GM12864 (cell line): ENCODE measurements around the gene KCNT2.

ENCODE experiments used
- DNase-seq: peaks from one replicate; pipeline ENCODE4 v3.0.0-alpha.2; 2011; ENCODE audit warnings: low read depth
- H3K4me3 ChIP-seq: 2 replicates; pipeline ENCODE4 v1.5.1; 2011; ENCODE audit warnings: mild to moderate bottlenecking, low read depth, low read length, control low read depth
- CTCF ChIP-seq: IDR thresholded peaks from 2 replicates; pipeline ENCODE4 v1.5.1; 2011; ENCODE audit warnings: low read depth, mild to moderate bottlenecking, moderate library complexity, low read length, control low read depth, inconsistent platforms; ENCODE audit errors: missing control alignments

The KCNT2 gene

GRCh38 chr1:196477262-196477661, 131.0 kb downstream of the KCNT2 start:
- no peak for DNase-seq
- no peak overlapping the region for H3K4me3 ChIP-seq
- TF ChIP-seq CTCF: no peak

- no peak overlapping the region for H3K4me3 ChIP-seq
- TF ChIP-seq CTCF: no peak
These were observed 140.9 kb downstream of the KCNT2 start for GRCh38 chr1:196467230-196467925.

GRCh38 chr1:196466654-196467053, 141.6 kb downstream of the KCNT2 start:
- H3K4me3 ChIP-seq: no peak overlapping the region
- no peak for TF ChIP-seq CTCF
- no peak for DNase-seq

More at GRCh38 chr1:196467230-196467925, 140.9 kb downstream of the KCNT2 start:
- no peak for DNase-seq

- no peak overlapping the region for H3K4me3 ChIP-seq
- TF ChIP-seq CTCF: no peak
- DNase-seq: no peak
These were observed 142.1 kb downstream of the KCNT2 start for GRCh38 chr1:196466166-196466565.

- no peak overlapping the region for H3K4me3 ChIP-seq
- no peak for DNase-seq
- no peak for TF ChIP-seq CTCF
These were observed 143.7 kb downstream of the KCNT2 start for GRCh38 chr1:196464480-196464941.

- DNase-seq: no peak
- no peak for TF ChIP-seq CTCF
- no peak overlapping the region for H3K4me3 ChIP-seq
These were observed 146.2 kb downstream of the KCNT2 start for GRCh38 chr1:196462086-196462485.

- DNase-seq: no peak
- no peak for TF ChIP-seq CTCF
These were observed 146.7 kb downstream of the KCNT2 start for GRCh38 chr1:196461521-196461920.

More at GRCh38 chr1:196461521-196461920, 146.7 kb downstream of the KCNT2 start:
- no peak overlapping the region for H3K4me3 ChIP-seq
